Activated CD8-positive, alpha-beta T cell treated with anti-CD3 and anti-CD28 coated beads for 36 hours (primary cell): Measurements from ENCODE around the gene SUSD4. TPM values are rescaled to one million over a fixed set of nuclear protein-coding genes. Genes with fewer than 3 reads are reported as not detected.

Source experiments
- ATAC-seq: fragments of 200-7000 bp; cut with Tn5 transposase; one replicate; pipeline ENCODE4 v1.10.0; 2021; ENCODE audit warnings: mild to moderate bottlenecking, moderate library complexity
- CTCF ChIA-PET: fragments of 350-600 bp; sonication (Branson Sonifier 250); formaldehyde crosslinking; loops from one replicate; lab custom pipeline; 2021; ENCODE audit warnings: antibody characterized with exemption; lab: Charles Lee
- POLR2A ChIA-PET: fragments of 350-600 bp; sonication (Branson Sonifier 250); formaldehyde crosslinking; loops from one replicate; lab custom pipeline; 2021; ENCODE audit warnings: antibody characterized with exemption; lab: Charles Lee
- DNase-seq: peaks from one replicate; pipeline ENCODE4 v3.0.0-alpha.2; 2020
- H3K27ac Mint-ChIP-seq: one replicate; pipeline ENCODE4 v1.8.0; 2021; ENCODE audit warnings: mild to moderate bottlenecking, mixed read lengths
- H3K27me3 Mint-ChIP-seq: one replicate; pipeline ENCODE4 v1.8.0; 2021; ENCODE audit warnings: mixed read lengths
- H3K36me3 Mint-ChIP-seq: one replicate; pipeline ENCODE4 v1.8.0; 2021; ENCODE audit warnings: low read depth, mixed read lengths
- H3K4me1 Mint-ChIP-seq: one replicate; pipeline ENCODE4 v1.8.0; 2021; ENCODE audit warnings: low read depth, mixed read lengths
- H3K4me3 Mint-ChIP-seq: one replicate; pipeline ENCODE4 v1.8.0; 2021; ENCODE audit warnings: mild to moderate bottlenecking, moderate library complexity, mixed read lengths
- H3K9me3 Mint-ChIP-seq: one replicate; pipeline ENCODE4 v1.8.0; 2021; ENCODE audit warnings: mixed read lengths
- intact Hi-C: fragments of 100-400 bp; cut with micrococcal nuclease; formaldehyde crosslinking; loops from one replicate; pipeline ENCODE4 v1.10.0; 2022
- total RNA-seq, 2 experiments: library from RNA; stranded (reverse); gene quantifications; one replicate each; pipeline ENCODE4 v1.2.3, GENCODE V29; 2021
- TF ChIP-seq, protein P1 (sequence below): fragments of 200-600 bp; IDR thresholded peaks from one replicate; pipeline ENCODE4 v1.8.0; 2022; ENCODE audit warnings: antibody characterized with exemption, mild to moderate bottlenecking

Gene SUSD4
- total RNA-seq, 2 experiments from 2014 or later = 0.29 to 0.43 TPM

DNA sequence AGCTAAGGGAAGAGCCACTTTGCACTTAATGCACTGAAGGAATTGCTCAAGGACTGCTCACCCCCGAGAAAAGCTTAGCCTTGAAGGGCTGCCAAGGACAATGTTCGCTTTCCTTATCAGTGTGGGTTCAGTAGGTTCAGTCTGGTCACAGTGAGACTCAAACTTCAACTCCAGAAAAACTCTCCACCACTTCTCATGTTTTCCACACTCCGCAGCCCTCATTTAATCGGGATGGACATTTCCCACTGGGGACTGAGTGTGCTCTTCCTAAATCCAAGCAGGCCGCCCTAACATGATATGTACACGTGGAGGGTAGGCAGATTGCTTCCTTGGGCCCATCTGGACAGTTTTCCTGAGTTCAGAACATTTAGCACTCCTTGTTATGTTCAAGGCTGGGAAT is 19.5 kb downstream of the SUSD4 start:
- H3K9me3 Mint-ChIP-seq = no peaks in the 10 kb centered on the region
- ATAC-seq (no peak), DNase-seq (no peak)
- no peaks in the 10 kb centered on the region for H3K27me3 Mint-ChIP-seq
- ChIA-PET CTCF (interaction anchor here (1.2 kb wide), 1 partner anchor 14 kb away, joined by 3 read pairs; no protein-coding TSS in a partner anchor), POLR2A (no interaction called here)
- no peak overlapping the region for H3K4me3 Mint-ChIP-seq
- H3K27ac Mint-ChIP-seq = no peak overlapping the region
- H3K36me3 Mint-ChIP-seq = no peaks in the 10 kb centered on the region
- intact Hi-C loops = no loop called here
- H3K4me1 Mint-ChIP-seq = no peaks in the 10 kb centered on the region
- TF ChIP-seq, protein P1, sequence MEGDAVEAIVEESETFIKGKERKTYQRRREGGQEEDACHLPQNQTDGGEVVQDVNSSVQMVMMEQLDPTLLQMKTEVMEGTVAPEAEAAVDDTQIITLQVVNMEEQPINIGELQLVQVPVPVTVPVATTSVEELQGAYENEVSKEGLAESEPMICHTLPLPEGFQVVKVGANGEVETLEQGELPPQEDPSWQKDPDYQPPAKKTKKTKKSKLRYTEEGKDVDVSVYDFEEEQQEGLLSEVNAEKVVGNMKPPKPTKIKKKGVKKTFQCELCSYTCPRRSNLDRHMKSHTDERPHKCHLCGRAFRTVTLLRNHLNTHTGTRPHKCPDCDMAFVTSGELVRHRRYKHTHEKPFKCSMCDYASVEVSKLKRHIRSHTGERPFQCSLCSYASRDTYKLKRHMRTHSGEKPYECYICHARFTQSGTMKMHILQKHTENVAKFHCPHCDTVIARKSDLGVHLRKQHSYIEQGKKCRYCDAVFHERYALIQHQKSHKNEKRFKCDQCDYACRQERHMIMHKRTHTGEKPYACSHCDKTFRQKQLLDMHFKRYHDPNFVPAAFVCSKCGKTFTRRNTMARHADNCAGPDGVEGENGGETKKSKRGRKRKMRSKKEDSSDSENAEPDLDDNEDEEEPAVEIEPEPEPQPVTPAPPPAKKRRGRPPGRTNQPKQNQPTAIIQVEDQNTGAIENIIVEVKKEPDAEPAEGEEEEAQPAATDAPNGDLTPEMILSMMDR = no peak

- no peaks in the 10 kb centered on the region for H3K9me3 Mint-ChIP-seq
- H3K4me1 Mint-ChIP-seq = no peaks in the 10 kb centered on the region
- no peak for ATAC-seq
- no peaks in the 10 kb centered on the region for H3K36me3 Mint-ChIP-seq
- H3K4me3 Mint-ChIP-seq = no peak overlapping the region
- no peaks in the 10 kb centered on the region for H3K27me3 Mint-ChIP-seq
- ChIA-PET CTCF (no interaction called here), POLR2A (interaction anchor here (0.8 kb wide), 1 partner anchor 15 kb away, joined by 3 read pairs; no protein-coding TSS in a partner anchor)
- TF ChIP-seq, protein P1 = no peak
- intact Hi-C loops = no loop called here
- H3K27ac Mint-ChIP-seq = no peak overlapping the region
- no peak for DNase-seq
Measured at GRCh38 chr1:223343692-223344091, 20.3 kb downstream of the SUSD4 start.

DNA sequence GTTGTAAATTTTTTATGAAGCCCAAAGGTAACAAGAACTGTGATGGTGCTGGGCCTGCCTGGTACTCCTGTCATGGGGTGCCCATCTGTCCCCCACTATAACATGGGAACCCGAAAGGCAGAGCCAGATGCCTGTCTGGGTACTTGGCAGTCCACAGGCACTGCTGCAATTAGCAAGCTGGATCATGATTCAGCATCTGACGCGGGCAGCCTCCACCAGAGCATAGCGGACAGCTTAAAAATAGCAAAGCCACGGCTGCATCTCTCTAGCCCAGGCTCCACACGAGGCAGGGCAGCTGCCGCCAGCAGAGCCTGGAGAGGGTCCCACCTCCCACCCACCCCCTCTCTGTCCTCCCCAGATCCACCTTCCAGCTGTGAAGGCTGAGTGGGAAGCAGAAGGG is 22.9 kb downstream of the SUSD4 start:
- Mint-ChIP-seq H3K4me3 (no peak overlapping the region), H3K27me3 (no peaks in the 10 kb centered on the region), H3K9me3 (no peaks in the 10 kb centered on the region), H3K36me3 (no peaks in the 10 kb centered on the region), H3K4me1 (no peaks in the 10 kb centered on the region), H3K27ac (no peak overlapping the region)
- TF ChIP-seq, protein P1 = no peak
- intact Hi-C loops = no loop called here
- ATAC-seq (no peak), DNase-seq (no peak)
- CTCF ChIA-PET = interaction anchor here (1.2 kb wide), 2 partner anchors 16 to 207 kb away, joined by 3 to 5 read pairs; no protein-coding TSS in a partner anchor
- POLR2A ChIA-PET = no interaction called here

- H3K9me3 Mint-ChIP-seq = no peaks in the 10 kb centered on the region
- ChIA-PET POLR2A (no interaction called here), CTCF (interaction anchor here (1.2 kb wide), 2 partner anchors 16 to 207 kb away, joined by 3 to 5 read pairs; no protein-coding TSS in a partner anchor)
- no peak overlapping the region for H3K4me3 Mint-ChIP-seq
- no peaks in the 10 kb centered on the region for H3K36me3 Mint-ChIP-seq
- no peaks in the 10 kb centered on the region for H3K27me3 Mint-ChIP-seq
- no peak for ATAC-seq
- H3K27ac Mint-ChIP-seq = no peak overlapping the region
- no peaks in the 10 kb centered on the region for H3K4me1 Mint-ChIP-seq
- DNase-seq = no peak
- intact Hi-C loops = no loop called here
- TF ChIP-seq, protein P1 = no peak
Measured at GRCh38 chr1:223340637-223341036, 23.3 kb downstream of the SUSD4 start.

DNA sequence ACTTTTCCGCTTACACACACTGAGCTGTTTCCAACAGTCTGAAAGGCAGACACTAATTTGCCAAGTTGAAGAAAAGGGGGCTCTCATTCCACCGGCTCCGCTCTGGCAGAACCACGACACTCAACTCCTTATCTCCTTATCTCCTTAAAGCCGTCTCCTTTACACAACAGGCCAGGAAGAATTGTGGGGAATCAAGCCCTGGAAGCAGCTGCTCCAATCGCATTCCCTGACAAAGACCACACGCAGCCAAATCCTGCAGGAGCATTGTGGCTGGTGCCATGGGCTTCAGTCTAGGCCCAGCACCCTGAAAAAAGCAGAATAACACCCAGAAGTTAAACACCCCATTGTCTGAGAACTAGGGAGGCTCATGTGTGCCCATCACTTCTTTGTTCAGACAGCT is 24.1 kb downstream of the SUSD4 start:
- no peak overlapping the region for H3K4me3 Mint-ChIP-seq
- no peak for DNase-seq
- TF ChIP-seq, protein P1 = no peak
- H3K9me3 Mint-ChIP-seq = no peaks in the 10 kb centered on the region
- H3K4me1 Mint-ChIP-seq = no peaks in the 10 kb centered on the region
- no peak for ATAC-seq
- H3K36me3 Mint-ChIP-seq = no peaks in the 10 kb centered on the region
- H3K27ac Mint-ChIP-seq = no peak overlapping the region
- no peaks in the 10 kb centered on the region for H3K27me3 Mint-ChIP-seq
- ChIA-PET POLR2A (no interaction called here), CTCF (interaction anchor here (1.2 kb wide), 1 partner anchor 206 kb away, joined by 5 read pairs; no protein-coding TSS in a partner anchor)
- intact Hi-C loops = no loop called here
